Smooth muscle cell (in vitro differentiated cells): Measurements from ENCODE around the gene SIKE1. TPM values are rescaled to one million over a fixed set of nuclear protein-coding genes. Genes with fewer than 3 reads are reported as not detected.

Experiments used
- DNase-seq: peaks from one replicate; lab custom pipeline; 2025; ENCODE audit not compliant: unreplicated experiment; lab: John Stamatoyannopoulos, UW
- H2AFZ ChIP-seq: fragments of 200-600 bp; sonication (generic); 2 replicates; pipeline ENCODE4 v1.6.0; 2016; ENCODE audit warnings: antibody characterized with exemption, low read depth, mild to moderate bottlenecking
- H3F3A ChIP-seq: fragments of 200-600 bp; sonication (generic); 2 replicates; pipeline ENCODE4 v1.6.0; 2017; ENCODE audit warnings: antibody characterized with exemption, low read depth
- H3K27ac ChIP-seq: fragments of 200-600 bp; sonication (generic); 2 replicates; pipeline ENCODE4 v1.5.1; 2016; ENCODE audit warnings: low read depth, mild to moderate bottlenecking
- H3K27me3 ChIP-seq: fragments of 200-600 bp; sonication (generic); 2 replicates; pipeline ENCODE4 v1.6.1; 2016; ENCODE audit warnings: low read depth, mild to moderate bottlenecking
- H3K36me3 ChIP-seq: fragments of 200-600 bp; sonication (generic); 2 replicates; pipeline ENCODE4 v1.5.1; 2016; ENCODE audit warnings: low read depth
- H3K4me1 ChIP-seq: fragments of 200-600 bp; sonication (generic); 2 replicates; pipeline ENCODE4 v1.5.1; 2016; ENCODE audit warnings: low read depth
- H3K4me2 ChIP-seq: fragments of 200-600 bp; sonication (generic); 2 replicates; pipeline ENCODE4 v1.6.0; 2016; ENCODE audit warnings: mild to moderate bottlenecking
- H3K4me3 ChIP-seq: fragments of 200-600 bp; sonication (generic); 2 replicates; pipeline ENCODE4 v1.5.1; 2016; ENCODE audit warnings: mild to moderate bottlenecking
- H3K79me2 ChIP-seq: fragments of 200-600 bp; sonication (generic); 2 replicates; pipeline ENCODE4 v1.6.0; 2016; ENCODE audit warnings: low read depth, mild to moderate bottlenecking
- H3K9ac ChIP-seq: fragments of 200-600 bp; sonication (generic); 2 replicates; pipeline ENCODE4 v1.6.0; 2016; ENCODE audit warnings: low read depth
- H3K9me3 ChIP-seq: fragments of 200-600 bp; sonication (generic); replicated peaks from 2 replicates; pipeline ENCODE4 v1.5.1; 2016; ENCODE audit warnings: low read depth
- H4K20me1 ChIP-seq: fragments of 200-600 bp; sonication (generic); 2 replicates; pipeline ENCODE4 v1.6.0; 2016; ENCODE audit warnings: low read depth
- CTCF ChIP-seq: fragments of 200-600 bp; sonication (generic); IDR thresholded peaks from 2 replicates; pipeline ENCODE4 v1.5.1; 2017; ENCODE audit warnings: borderline replicate concordance, mild to moderate bottlenecking, antibody characterized with exemption; ENCODE audit not compliant: insufficient read depth, poor library complexity, severe bottlenecking
- WGBS: methylation state at CpG from one replicate; pipeline ENCODE4 v1.1.7; 2016; ENCODE audit warnings: low lambda C conversion rate; 5-methylcytosine and 5-hydroxymethylcytosine counted together
- polyA plus RNA-seq: library from polyadenylated mRNA; unstranded; fragments of >200 nt; fragmentation: Nextera tagmentation; extraction: Ambion mirVana; gene quantifications from 2 replicates; pipeline ENCODE4 v1.2.1, GENCODE V29; 2016
- total RNA-seq: library from RNA; depleted of rRNA; stranded (reverse); fragments of >200 nt; gene quantifications from 2 replicates; pipeline ENCODE4 v1.2.3, GENCODE V29; 2014

SIKE1 gene
- total and polyA plus RNA-seq, 2 experiments from 2014 or later: 37.0 to 70.5 TPM

GRCh38 chr1:114729782-114730181 is 50.7 kb downstream of the SIKE1 start:
- WGBS: 98% methylated on average over 1 of the region's 1 CpG
- Histone ChIP-seq H3K36me3 (peaks cover 58% of the 10 kb centered on the region), H3K27ac (no peak overlapping the region), H3K9ac (no peak overlapping the region), H3K27me3 (no peaks in the 10 kb centered on the region), H3F3A (peaks cover 7% of the 10 kb centered on the region), H3K4me3 (no peak overlapping the region), H4K20me1 (peaks cover 70% of the 10 kb centered on the region), H3K4me2 (no peak overlapping the region), H2AFZ (no peak overlapping the region), H3K9me3 (no peaks in the 10 kb centered on the region), H3K4me1 (no peaks in the 10 kb centered on the region), H3K79me2 (peaks cover 43% of the 10 kb centered on the region)
- TF ChIP-seq CTCF: no peak
- DNase-seq: no peak

- no peaks in the 10 kb centered on the region for H3K9me3 ChIP-seq
- H3F3A ChIP-seq: peaks cover 7% of the 10 kb centered on the region
- peak overlapping the region; percentile 9 for H3K27ac ChIP-seq
- no peak overlapping the region for H3K9ac ChIP-seq
- peaks cover 55% of the 10 kb centered on the region for H3K36me3 ChIP-seq
- no peak overlapping the region for H3K4me2 ChIP-seq
- H3K4me3 ChIP-seq: no peak overlapping the region
- peaks cover 60% of the 10 kb centered on the region for H4K20me1 ChIP-seq
- no peaks in the 10 kb centered on the region for H3K4me1 ChIP-seq
- H3K79me2 ChIP-seq: peaks cover 43% of the 10 kb centered on the region
- no peak for TF ChIP-seq CTCF
- no peak overlapping the region for H2AFZ ChIP-seq
- no peak for DNase-seq
- no peaks in the 10 kb centered on the region for H3K27me3 ChIP-seq
- 98% methylated on average over 2 of the region's 2 CpGs for WGBS
Observed at GRCh38 chr1:114728553-114728952, 51.9 kb downstream of the SIKE1 start.

- peaks cover 22% of the 10 kb centered on the region for H3K79me2 ChIP-seq
- no peaks in the 10 kb centered on the region for H3K27me3 ChIP-seq
- H3K9me3 ChIP-seq: no peaks in the 10 kb centered on the region
- no peak overlapping the region for H3K4me2 ChIP-seq
- TF ChIP-seq CTCF: no peak
- peaks cover 40% of the 10 kb centered on the region for H3K36me3 ChIP-seq
- H4K20me1 ChIP-seq: peaks cover 42% of the 10 kb centered on the region
- H3K4me1 ChIP-seq: no peaks in the 10 kb centered on the region
- peaks cover 30% of the 10 kb centered on the region for H3F3A ChIP-seq
- no peak overlapping the region for H2AFZ ChIP-seq
- WGBS: 97% methylated on average over 1 of the region's 1 CpG
- H3K27ac ChIP-seq: peak overlapping the region; percentile 8
- no peak for DNase-seq
- no peak overlapping the region for H3K4me3 ChIP-seq
- no peak overlapping the region for H3K9ac ChIP-seq
Observed at GRCh38 chr1:114725230-114725629, 55.3 kb downstream of the SIKE1 start.

GRCh38 chr1:114723915-114724314 is 56.6 kb downstream of the SIKE1 start:
- peaks cover 31% of the 10 kb centered on the region for H4K20me1 ChIP-seq
- no peaks in the 10 kb centered on the region for H3K27me3 ChIP-seq
- peaks cover 43% of the 10 kb centered on the region for H3F3A ChIP-seq
- peaks cover 17% of the 10 kb centered on the region for H3K79me2 ChIP-seq
- H2AFZ ChIP-seq: no peak overlapping the region
- no peak overlapping the region for H3K27ac ChIP-seq
- peaks cover 45% of the 10 kb centered on the region for H3K36me3 ChIP-seq
- no peak overlapping the region for H3K4me3 ChIP-seq
- H3K4me1 ChIP-seq: no peaks in the 10 kb centered on the region
- no peak overlapping the region for H3K4me2 ChIP-seq
- H3K9me3 ChIP-seq: no peaks in the 10 kb centered on the region
- no peak overlapping the region for H3K9ac ChIP-seq
- TF ChIP-seq CTCF: no peak
- DNase-seq: no peak
- WGBS: 97% methylated on average over 1 of the region's 1 CpG
